GM19238 (cell line): ENCODE results near the gene SKAP1.
"Not testable (repeated sequence)": the region's sequence is repeated elsewhere in the genome, so short reads cannot be mapped to it uniquely, and the experiment has no call there.

ENCODE experiments used
- DNase-seq: peaks from one replicate; pipeline ENCODE4 v3.0.0; 2011; ENCODE audit warnings: low spot score; ENCODE audit not compliant: insufficient read length

Gene SKAP1

DNA sequence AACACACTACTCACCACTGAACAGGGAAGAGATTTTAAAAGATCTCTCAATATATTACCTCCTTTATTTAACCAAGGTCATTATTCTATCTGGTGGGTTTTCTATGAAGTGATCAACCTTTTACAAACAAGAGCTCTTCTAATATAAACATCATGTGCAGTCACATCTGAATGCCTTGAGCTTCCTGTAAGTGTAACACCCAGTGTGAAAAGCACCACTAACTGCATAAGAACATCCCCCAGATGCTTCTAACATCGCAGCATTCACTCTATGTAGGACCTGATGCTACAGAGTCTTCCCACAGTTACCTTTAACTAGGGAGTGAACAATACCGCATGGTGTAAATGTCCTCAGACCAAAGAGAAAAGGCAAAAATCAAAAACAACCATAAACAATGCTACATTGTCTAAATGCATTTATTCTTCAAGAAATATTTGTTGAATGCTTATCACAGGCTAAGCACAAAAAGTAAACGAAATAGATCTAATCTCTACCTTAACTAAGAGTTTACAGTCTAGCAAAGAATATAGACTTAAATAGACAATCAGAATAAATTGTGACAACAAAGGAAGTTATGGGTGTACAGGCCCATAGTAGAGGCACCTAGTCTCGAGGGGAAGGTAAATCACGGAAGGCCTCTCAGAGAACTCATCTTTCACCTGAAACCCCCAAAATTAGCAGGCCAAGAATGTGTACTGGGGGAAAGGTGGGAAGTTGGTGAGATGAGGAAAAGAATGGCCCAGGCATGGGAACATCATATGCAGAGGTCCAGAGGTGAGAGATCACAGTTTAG, 16.2 kb downstream of the SKAP1 start:
- no peak for DNase-seq

DNA sequence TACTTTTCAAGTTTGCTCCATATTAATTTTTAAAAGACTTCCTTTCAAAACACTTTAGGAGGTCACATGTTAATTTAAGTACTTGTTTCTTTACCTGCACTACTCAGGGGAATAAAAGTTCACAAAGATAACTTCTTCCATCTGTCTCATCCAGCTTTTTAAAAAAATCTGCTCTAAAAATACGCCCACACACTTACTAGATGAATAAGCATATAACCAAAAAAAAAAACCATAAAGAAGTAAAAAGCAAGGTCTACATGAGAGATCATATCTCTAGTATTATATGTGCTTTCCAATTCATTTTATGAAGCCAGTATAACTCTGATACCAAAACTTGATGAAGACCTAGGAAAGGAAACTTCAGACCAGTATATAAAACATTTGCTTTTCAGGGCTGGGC, 17.2 kb downstream of the SKAP1 start:
- DNase-seq, result no peak

- DNase-seq, result not testable (repeated sequence)
Observed at GRCh38 chr17:48410821-48411220, 19.2 kb downstream of the SKAP1 start.

GRCh38 chr17:48409607-48410006, 20.4 kb downstream of the SKAP1 start:
- DNase-seq, result no peak

DNA sequence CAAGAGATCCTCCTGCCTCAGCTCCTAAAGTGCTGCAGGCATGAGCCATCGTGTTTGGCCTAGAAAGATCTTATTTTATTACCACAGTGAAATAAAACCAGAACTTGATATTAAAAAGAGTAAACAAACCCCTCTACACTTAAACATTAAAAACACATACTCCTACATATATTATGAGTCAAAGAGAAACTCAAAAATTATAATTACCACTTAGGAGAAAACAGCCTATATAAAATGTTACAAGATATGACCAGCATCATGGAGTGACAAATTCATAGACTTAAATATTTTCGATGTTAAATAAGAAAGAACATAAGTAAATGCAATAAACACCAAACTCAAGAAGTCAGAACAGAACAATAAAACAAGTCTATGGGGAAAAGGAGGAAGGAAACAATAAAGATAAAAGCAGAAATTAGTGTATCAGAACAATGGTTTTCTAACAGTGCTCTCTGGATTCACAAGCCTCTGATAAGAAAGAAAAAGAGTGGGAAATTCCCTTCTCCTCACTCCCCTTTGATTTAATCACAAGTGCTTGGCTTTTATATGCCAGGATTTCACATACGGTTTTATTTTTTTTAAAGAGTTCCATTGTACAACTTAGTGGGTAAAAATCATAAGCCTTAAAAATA, 23.0 kb downstream of the SKAP1 start:
- DNase-seq, result no peak

GRCh38 chr17:48394821-48395220, 35.2 kb downstream of the SKAP1 start:
- no peak for DNase-seq

- DNase-seq, result no peak
Observed at GRCh38 chr17:48393283-48393682, 36.7 kb downstream of the SKAP1 start.

GRCh38 chr17:48392857-48393256, 37.2 kb downstream of the SKAP1 start:
- DNase-seq, result no peak

- DNase-seq, result no peak
Observed at GRCh38 chr17:48391444-48391843, 38.6 kb downstream of the SKAP1 start.

- no peak for DNase-seq
Observed at GRCh38 chr17:48389903-48390302, 40.1 kb downstream of the SKAP1 start.

- no peak for DNase-seq
Observed at GRCh38 chr17:48388955-48389743, 40.9 kb downstream of the SKAP1 start.

DNA sequence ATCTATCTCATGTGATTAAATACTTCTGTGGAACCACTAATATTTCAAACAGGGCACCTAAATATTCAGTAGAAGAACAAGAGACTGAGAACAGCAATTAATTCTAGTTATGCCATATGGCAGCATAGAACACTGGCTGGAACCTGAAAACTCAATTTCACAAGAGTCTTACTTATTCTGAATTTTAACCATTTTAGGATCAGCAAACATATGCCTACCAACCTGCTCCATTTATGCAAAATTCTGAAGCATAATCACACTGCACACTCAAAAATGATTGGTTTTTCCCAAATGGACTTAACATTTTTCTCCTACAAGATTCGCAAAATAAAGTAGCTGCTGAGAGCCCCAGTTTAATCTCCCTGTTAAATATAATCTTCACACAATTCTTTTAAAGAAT, 43.2 kb downstream of the SKAP1 start:
- DNase-seq, result no peak

DNA sequence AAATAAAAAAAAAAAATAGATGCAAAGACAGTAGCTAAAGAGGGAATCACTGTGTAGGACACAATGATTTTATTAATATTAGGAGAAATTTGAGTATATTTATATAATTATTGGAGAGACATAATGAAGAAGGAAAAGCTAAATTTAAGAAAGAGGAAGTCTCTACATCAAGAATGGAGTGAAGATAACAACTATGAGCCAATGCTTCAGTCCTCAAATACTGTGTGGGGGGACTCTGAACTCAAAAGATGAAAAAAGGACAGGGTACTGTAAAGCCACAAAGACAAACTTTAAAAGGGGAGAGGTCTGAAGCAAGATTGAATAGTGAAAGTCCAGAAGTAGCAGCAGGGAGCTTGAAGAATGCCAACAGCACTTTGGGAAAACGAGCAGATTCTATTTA, 44.7 kb downstream of the SKAP1 start:
- no peak for DNase-seq

GRCh38 chr17:48384164-48384563, 45.9 kb downstream of the SKAP1 start:
- DNase-seq, result no peak

DNA sequence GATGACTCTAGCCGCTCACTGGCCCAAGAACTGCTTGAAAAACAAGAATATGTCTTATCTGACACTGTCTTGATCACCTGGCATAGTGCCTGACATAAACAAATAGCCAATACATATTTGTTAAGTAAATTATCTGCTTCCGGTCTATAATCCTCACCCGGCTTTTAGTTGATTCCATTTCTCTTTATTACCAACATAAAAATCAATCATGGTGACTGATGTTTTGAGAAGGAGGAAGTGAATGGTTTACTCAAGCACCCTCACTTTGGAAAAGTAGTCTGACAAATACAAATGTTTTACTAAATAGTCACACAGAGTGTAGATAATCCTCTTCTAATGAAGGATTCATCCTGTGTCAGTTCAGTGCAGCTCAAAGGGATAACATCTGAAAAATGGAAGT, 47.0 kb downstream of the SKAP1 start:
- DNase-seq, result no peak

DNA sequence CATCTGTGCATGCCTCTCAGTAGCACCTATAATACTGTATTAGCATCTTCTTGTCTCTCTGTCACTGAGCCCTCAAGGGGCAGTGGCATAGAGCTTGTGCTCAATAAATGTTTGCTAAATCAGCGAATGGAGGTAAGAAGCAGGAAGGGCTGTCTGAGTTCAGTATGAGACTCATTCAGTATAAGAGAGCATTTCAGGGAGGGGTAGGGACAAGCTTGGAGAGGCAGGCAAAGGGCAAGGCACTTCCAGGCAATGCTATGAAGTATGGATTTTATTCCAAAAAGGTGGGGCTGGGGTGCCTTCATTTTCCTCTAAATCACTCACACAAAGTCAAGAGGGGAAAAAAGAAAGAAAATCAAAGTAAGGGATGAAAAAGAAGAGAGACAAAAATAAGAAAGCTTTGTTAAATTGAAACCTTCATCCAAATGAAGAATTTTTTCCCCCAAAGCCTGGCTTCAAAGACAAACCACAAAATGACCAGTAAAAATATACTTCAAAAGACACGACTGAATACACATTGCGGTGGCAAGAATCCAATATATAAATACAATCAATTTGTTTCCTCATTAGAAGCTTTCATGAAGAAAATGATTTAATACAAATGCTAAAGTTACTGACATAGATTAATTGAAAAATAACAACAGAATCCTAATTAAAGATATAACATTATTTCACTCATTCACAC, 51.2 kb downstream of the SKAP1 start:
- DNase-seq, result no peak

DNA sequence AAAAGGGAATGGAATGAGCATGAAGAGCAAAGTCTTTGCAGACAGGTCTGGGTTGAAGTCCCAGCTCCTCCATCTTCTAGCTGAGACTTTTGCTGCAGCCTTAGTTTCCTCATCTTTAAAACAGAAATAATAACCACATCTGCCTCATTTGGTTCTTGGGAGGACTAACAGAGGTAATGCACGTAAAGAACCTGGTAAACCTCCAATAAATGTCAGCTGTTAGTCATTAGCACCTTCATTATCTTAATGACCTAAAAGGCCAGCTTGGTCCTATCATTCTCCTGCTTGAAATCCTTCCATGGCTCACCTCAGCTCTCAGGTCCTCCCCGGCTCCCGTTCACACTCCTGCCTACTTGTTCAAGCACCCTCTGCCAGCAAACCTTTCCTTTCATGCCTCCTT, 51.8 kb downstream of the SKAP1 start:
- no peak for DNase-seq

DNA sequence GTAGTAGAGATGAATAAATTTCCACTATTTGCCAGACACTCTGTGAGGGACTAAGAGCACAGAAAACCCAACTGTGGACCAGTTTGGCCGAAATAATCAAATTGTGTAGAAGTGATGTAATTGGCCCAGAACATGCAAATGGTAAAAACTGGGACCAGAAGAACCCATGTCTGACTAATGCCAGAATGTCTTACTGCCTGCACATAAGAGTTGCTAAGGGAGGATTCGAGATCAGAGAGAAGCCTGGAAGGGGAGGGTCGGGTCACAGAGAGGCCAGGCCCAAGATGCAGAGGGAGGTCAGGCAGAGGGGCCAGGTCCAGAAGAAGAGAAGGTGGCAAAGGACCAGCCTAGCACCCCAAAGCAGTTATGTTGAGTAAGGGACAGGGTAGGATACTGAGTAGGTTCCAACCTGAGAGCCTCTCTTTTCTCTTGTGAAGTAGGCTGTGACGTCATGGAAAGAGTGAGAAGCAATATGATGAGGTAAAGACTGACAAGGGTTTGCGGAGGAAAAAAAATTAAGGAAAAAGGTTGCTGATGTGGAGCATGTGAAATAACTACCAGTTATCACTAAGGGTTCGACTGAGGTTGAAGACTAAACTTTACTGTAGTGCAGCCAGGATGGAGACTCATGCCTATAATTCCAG, 53.2 kb downstream of the SKAP1 start:
- no peak for DNase-seq

- no peak for DNase-seq
Observed at GRCh38 chr17:48375356-48375755, 54.7 kb downstream of the SKAP1 start.

DNA sequence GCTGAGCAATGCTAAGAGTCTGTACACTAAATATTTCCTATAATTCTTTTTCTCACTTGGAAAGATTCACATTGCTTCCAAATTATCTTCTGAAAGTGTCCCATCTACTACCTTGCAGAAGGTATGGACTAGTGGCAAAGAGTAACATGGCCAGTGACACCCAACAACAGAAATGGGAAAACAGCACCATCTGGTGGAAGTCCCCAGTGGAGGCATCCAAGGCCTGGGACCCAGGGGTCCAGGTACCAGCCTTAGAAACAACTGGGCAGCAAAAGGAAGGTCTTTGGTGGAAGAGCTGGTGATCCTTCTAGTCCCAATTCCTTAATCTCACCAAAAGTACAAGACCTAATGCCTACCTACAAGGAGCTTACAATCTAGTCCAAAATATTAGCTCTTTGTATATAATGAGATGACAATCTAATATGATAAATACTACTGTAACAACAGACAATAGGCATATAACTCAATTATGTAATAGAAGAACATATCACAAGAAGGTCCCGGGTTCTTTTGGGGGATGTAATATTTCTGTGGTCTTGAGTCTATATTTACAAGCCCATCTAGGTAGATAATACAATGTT, 55.3 kb downstream of the SKAP1 start:
- DNase-seq, result no peak

DNA sequence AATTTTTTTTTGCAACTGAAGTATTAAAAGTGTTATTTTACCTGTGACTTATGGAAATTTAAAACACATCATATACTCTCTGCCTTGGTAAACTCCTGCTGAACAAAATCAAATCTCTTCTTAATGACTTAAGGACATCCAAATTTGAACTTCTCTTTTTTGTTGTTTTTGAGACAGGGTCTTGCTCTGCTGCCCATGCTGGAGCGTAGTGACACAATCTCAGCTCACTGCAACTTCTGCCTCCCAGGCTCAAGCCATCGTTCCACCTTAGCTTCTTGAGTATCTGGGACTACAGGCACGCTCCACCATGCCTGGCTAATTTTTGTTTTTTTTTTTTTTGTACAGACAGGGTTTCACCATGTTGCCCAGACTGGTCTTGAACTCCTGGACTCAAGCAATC, 56.1 kb downstream of the SKAP1 start:
- no peak for DNase-seq
